ENCODE measurements around the gene RGS9. TPM values are rescaled to one million over a fixed set of nuclear protein-coding genes. Genes with fewer than 3 reads are reported as not detected.

Gene RGS9
- total and polyA plus RNA-seq, 2 of the 13 experiments (the other 11 are each of a cell fraction or from before 2014, with no cell fraction given), result 0.44 to 0.74 TPM

- TF ChIP-seq ZFX (CRISPR knock-in tag; IDR thresholded peaks at IDR 0.05; ENCODE audit: low read depth) (peak; percentile 82), MEF2D (CRISPR knock-in tag; IDR thresholded peaks at IDR 0.05) (peak; percentile 47; the same call in 1 of the 2 replicates), KLF12 (CRISPR knock-in tag; IDR thresholded peaks at IDR 0.05; ENCODE audit: borderline replicate concordance) (no peak), SNAI1 (CRISPR knock-in tag; IDR thresholded peaks at IDR 0.05; ENCODE audit: borderline replicate concordance) (no peak), REPIN1 (CRISPR knock-in tag; IDR thresholded peaks at IDR 0.05; ENCODE audit: borderline replicate concordance, low read depth) (peak; percentile 66; the same call in 1 of the 2 replicates), ZNF790 (CRISPR knock-in tag; IDR thresholded peaks at IDR 0.05; ENCODE audit: borderline replicate concordance) (no peak), ZBTB38 (CRISPR knock-in tag; IDR thresholded peaks at IDR 0.05) (peak; percentile 54), SPEN (CRISPR knock-in tag; IDR thresholded peaks at IDR 0.05; ENCODE audit: low read depth) (peak; percentile 63; the same call in 1 of the 2 replicates), SOX13 (IDR thresholded peaks at IDR 0.05) (no peak), SOX13 (CRISPR knock-in tag; conservative IDR thresholded peaks at IDR 0.05 in 1 of 2, IDR thresholded peaks at IDR 0.05 in 1 of 2) (peak in 1 of 2 experiments; percentile 28; a peak in 1 of 4 replicates), REST (IDR thresholded peaks at IDR 0.05; ENCODE audit: borderline replicate concordance in 1 of 2, low read depth in 1 of 2, low read length in 2 of 2) (peak in 1 of 2 experiments; percentile 68; a peak in 2 of 4 replicates), NFE2L2 (IDR thresholded peaks at IDR 0.05; ENCODE audit: low read length) (no peak), ZNF703 (CRISPR knock-in tag; IDR thresholded peaks at IDR 0.05; ENCODE audit: borderline replicate concordance) (no peak), CREBL2 (CRISPR knock-in tag; IDR thresholded peaks at IDR 0.05; ENCODE audit: borderline replicate concordance) (no peak), AGO1 (IDR thresholded peaks at IDR 0.05; ENCODE audit: low read depth, low read length, poor library complexity, severe bottlenecking) (peak; percentile 43), FOSL2 (CRISPR knock-in tag; IDR thresholded peaks at IDR 0.05) (no peak; the same call in 1 of the 2 replicates), DNMT3B (CRISPR knock-in tag; conservative IDR thresholded peaks at IDR 0.05) (peak; percentile 63; the same call in 1 of the 2 replicates), ZFP82 (CRISPR knock-in tag; IDR thresholded peaks at IDR 0.05; ENCODE audit: borderline replicate concordance) (no peak)
- TF ChIP-seq, protein P1, sequence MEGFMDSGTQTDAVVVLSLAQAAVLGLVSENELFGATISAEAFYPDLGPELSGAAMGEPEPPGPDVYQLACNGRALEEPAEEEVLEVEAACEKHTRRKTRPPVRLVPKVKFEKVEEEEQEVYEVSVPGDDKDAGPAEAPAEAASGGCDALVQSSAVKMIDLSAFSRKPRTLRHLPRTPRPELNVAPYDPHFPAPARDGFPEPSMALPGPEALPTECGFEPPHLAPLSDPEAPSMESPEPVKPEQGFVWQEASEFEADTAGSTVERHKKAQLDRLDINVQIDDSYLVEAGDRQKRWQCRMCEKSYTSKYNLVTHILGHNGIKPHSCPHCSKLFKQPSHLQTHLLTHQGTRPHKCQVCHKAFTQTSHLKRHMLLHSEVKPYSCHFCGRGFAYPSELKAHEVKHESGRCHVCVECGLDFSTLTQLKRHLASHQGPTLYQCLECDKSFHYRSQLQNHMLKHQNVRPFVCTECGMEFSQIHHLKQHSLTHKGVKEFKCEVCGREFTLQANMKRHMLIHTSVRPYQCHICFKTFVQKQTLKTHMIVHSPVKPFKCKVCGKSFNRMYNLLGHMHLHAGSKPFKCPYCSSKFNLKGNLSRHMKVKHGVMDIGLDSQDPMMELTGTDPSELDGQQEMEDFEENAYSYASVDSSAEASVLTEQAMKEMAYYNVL (CRISPR knock-in tag; IDR thresholded peaks at IDR 0.05; ENCODE audit: borderline replicate concordance), result 0 out of 2 replicates have a peak, but pooled peaks have one; percentile 43
- TF ChIP-seq, protein P2, sequence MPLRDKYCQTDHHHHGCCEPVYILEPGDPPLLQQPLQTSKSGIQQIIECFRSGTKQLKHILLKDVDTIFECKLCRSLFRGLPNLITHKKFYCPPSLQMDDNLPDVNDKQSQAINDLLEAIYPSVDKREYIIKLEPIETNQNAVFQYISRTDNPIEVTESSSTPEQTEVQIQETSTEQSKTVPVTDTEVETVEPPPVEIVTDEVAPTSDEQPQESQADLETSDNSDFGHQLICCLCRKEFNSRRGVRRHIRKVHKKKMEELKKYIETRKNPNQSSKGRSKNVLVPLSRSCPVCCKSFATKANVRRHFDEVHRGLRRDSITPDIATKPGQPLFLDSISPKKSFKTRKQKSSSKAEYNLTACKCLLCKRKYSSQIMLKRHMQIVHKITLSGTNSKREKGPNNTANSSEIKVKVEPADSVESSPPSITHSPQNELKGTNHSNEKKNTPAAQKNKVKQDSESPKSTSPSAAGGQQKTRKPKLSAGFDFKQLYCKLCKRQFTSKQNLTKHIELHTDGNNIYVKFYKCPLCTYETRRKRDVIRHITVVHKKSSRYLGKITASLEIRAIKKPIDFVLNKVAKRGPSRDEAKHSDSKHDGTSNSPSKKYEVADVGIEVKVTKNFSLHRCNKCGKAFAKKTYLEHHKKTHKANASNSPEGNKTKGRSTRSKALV (CRISPR knock-in tag; IDR thresholded peaks at IDR 0.05), result no peak
Observed at GRCh38 chr17:65122836-65123756, 14.1 kb upstream of the RGS9 start (continued).

All from HepG2 (cell line).